ENCODE data around the gene BRD4.
"Not testable (repeated sequence)": the region's sequence is repeated elsewhere in the genome, so short reads cannot be mapped to it uniquely, and the experiment has no call there.

Gene BRD4

GRCh38 chr19:15371786-15372380 is 39.5 kb upstream of the BRD4 start:
- in situ Hi-C loops (cut with HindIII; ENCODE audit: low pct_unique_long_range_greater_than_20kb, low sequenced_read_pairs): no loop called here
- no peak for TF ChIP-seq JUND (IDR thresholded peaks at IDR 0.05; ENCODE audit: low read depth)
- no peak for DNase-seq (ENCODE audit: low read depth in 1 of 2, low spot score in 1 of 2)

GRCh38 chr19:15371119-15371518 is 38.8 kb upstream of the BRD4 start:
- in situ Hi-C loops (cut with HindIII; ENCODE audit: low pct_unique_long_range_greater_than_20kb, low sequenced_read_pairs): no loop called here
- TF ChIP-seq JUND (IDR thresholded peaks at IDR 0.05; ENCODE audit: low read depth): no peak
- DNase-seq (ENCODE audit: low read depth in 1 of 2, low spot score in 1 of 2): no peak

- in situ Hi-C loops (cut with HindIII; ENCODE audit: low pct_unique_long_range_greater_than_20kb, low sequenced_read_pairs): no loop called here
- no peak for DNase-seq (ENCODE audit: low read depth in 1 of 2, low spot score in 1 of 2)
- TF ChIP-seq JUND (IDR thresholded peaks at IDR 0.05; ENCODE audit: low read depth): no peak
Measured at GRCh38 chr19:15369594-15369891, 37.2 kb upstream of the BRD4 start.

DNA sequence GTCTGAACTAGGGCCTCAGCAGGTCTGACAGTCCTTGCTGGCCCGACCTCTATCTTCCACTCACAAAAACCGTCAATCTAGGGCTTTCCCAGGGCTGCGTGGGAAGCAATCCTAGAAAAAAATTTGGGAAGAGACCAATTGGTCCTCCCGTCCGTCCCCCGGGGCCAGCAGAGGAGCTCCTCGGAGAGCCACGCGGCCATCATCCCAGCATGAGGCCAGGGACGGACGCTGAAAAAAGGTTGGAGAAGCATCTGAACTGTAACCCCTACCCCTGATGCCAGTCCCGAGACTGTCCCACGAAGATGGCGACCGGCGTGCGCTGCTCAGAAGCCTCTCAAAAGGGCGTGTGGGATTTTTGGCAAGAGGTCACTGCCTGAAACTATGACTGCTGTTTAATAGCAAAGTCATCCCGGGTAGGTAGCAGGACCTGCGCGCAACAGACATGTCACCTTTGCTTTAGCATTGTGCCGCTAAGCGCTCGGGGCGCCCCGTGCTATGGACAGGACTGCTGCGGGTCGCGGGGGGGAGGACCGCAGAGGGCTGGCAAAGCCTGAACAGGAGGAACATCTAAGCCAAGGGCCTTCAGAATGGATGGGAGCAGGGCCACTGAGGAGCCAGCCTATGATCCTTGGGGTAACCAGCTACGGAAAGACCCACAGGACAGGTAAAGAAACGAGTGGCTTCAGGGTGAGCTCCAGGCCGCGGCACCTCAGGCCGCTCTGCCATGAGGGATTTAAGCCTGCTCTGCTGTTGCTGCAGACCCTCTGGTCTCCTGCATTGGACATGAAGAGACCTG is 36.7 kb upstream of the BRD4 start:
- in situ Hi-C loops (cut with HindIII; ENCODE audit: low pct_unique_long_range_greater_than_20kb, low sequenced_read_pairs): no loop called here
- no peak for DNase-seq (ENCODE audit: low read depth in 1 of 2, low spot score in 1 of 2)

GRCh38 chr19:15368051-15368632 is 35.8 kb upstream of the BRD4 start:
- DNase-seq (ENCODE audit: low read depth in 1 of 2, low spot score in 1 of 2): no peak
- in situ Hi-C loops (cut with HindIII; ENCODE audit: low pct_unique_long_range_greater_than_20kb, low sequenced_read_pairs): no loop called here
- no peak for TF ChIP-seq JUND (IDR thresholded peaks at IDR 0.05; ENCODE audit: low read depth)

More for the DNA sequence above, 36.7 kb upstream of the BRD4 start:
- TF ChIP-seq JUND (IDR thresholded peaks at IDR 0.05; ENCODE audit: low read depth): no peak

- TF ChIP-seq JUND (IDR thresholded peaks at IDR 0.05; ENCODE audit: low read depth): no peak
- no peak for DNase-seq (ENCODE audit: low read depth in 1 of 2, low spot score in 1 of 2)
- in situ Hi-C loops (cut with HindIII; ENCODE audit: low pct_unique_long_range_greater_than_20kb, low sequenced_read_pairs): no loop called here
Measured at GRCh38 chr19:15367439-15367838, 35.1 kb upstream of the BRD4 start.

DNA sequence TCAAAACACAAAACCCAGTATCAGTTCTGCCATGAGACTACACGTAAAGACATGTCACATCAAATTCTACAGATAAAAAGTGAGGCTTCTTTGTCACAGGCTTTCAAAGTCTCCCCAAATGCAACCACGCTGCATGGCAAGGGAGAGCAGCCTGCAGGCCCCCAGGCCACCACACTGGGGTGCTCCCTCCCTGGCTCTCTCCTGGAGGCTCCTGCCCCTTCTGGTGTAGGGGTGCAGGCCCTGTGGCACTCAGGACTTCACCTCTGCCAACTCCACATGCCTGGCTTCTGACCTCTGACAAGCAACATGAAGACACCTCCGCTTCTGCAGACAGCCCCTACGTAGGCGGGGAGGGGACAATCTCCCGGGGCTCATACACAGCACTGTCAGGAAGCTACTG is 32.9 kb upstream of the BRD4 start:
- no peak for TF ChIP-seq JUND (IDR thresholded peaks at IDR 0.05; ENCODE audit: low read depth)
- no peak for DNase-seq (ENCODE audit: low read depth in 1 of 2, low spot score in 1 of 2)
- in situ Hi-C loops (cut with HindIII; ENCODE audit: low pct_unique_long_range_greater_than_20kb, low sequenced_read_pairs): no loop called here

- DNase-seq (ENCODE audit: low read depth in 1 of 2, low spot score in 1 of 2); in situ Hi-C loops (cut with HindIII; ENCODE audit: low pct_unique_long_range_greater_than_20kb, low sequenced_read_pairs): not testable (repeated sequence)
Measured at GRCh38 chr19:15363791-15364190, 31.5 kb upstream of the BRD4 start.

DNA sequence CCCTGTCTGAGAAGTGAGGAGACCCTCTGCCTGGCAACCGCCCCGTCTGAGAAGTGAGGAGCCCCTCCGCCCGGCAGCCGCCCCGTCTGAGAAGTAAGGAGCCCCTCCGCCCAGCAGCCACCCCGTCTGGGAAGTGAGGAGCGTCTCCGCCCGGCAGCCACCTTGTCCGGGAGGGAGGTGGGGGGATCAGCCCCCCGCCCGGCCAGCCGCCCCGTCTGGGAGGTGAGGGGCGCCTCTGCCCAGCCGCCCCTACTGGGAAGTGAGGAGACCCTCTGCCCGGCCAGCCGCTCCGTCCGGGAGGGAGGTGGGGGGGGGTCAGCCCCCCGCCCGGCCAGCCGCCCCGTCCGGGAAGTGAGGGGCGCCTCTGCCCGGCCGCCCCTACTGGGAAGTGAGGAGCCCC is 30.7 kb upstream of the BRD4 start:
- DNase-seq (ENCODE audit: low read depth in 1 of 2, low spot score in 1 of 2); in situ Hi-C loops (cut with HindIII; ENCODE audit: low pct_unique_long_range_greater_than_20kb, low sequenced_read_pairs): not testable (repeated sequence)

DNA sequence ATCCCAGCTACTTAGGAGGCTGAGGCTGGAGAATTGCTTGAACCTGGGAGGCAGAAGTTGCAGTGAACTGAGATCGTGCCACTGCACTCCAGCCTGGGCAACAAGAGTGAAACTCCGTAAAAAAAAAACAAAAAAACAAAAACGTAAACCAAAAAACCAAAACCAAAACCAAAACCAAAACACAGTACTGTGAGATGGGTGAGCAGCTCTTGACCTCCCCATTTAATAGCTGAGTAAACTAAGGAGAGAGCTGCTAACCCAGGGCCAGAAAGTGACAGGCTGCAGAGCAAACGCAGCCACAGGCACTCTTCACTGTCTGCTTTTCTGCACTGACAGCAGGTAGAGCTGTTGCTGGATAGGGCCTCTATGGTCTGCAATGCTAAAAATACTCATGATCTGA is 27.7 kb upstream of the BRD4 start:
- in situ Hi-C loops (cut with HindIII; ENCODE audit: low pct_unique_long_range_greater_than_20kb, low sequenced_read_pairs); DNase-seq (ENCODE audit: low read depth in 1 of 2, low spot score in 1 of 2): not testable (repeated sequence)

GRCh38 chr19:15358918-15359317 is 26.6 kb upstream of the BRD4 start:
- in situ Hi-C loops (cut with HindIII; ENCODE audit: low pct_unique_long_range_greater_than_20kb, low sequenced_read_pairs): no loop called here
- DNase-seq (ENCODE audit: low read depth in 1 of 2, low spot score in 1 of 2): no peak
- no peak for TF ChIP-seq JUND (IDR thresholded peaks at IDR 0.05; ENCODE audit: low read depth)

DNA sequence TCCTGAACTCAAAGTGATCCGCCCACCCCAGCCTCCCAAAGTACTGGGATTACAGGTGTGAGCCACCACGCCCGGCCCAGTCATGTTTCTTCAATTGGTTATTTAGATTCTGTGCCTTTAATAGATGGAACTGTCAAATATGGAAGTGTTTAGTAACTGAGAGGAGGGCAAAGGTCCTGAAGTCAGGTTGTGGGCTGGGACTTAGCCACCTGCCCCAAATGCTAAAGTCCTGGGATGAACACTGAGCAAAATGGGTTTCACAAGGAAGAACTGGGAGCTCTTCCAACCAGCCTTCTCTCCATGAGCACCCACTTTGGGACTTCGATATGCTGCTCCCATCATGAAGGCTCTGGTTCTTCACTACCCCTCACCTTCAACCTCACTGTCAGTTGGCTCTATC is 25.6 kb upstream of the BRD4 start:
- no peak for DNase-seq (ENCODE audit: low read depth in 1 of 2, low spot score in 1 of 2)
- in situ Hi-C loops (cut with HindIII; ENCODE audit: low pct_unique_long_range_greater_than_20kb, low sequenced_read_pairs): no loop called here
- TF ChIP-seq JUND (IDR thresholded peaks at IDR 0.05; ENCODE audit: low read depth): no peak

DNA sequence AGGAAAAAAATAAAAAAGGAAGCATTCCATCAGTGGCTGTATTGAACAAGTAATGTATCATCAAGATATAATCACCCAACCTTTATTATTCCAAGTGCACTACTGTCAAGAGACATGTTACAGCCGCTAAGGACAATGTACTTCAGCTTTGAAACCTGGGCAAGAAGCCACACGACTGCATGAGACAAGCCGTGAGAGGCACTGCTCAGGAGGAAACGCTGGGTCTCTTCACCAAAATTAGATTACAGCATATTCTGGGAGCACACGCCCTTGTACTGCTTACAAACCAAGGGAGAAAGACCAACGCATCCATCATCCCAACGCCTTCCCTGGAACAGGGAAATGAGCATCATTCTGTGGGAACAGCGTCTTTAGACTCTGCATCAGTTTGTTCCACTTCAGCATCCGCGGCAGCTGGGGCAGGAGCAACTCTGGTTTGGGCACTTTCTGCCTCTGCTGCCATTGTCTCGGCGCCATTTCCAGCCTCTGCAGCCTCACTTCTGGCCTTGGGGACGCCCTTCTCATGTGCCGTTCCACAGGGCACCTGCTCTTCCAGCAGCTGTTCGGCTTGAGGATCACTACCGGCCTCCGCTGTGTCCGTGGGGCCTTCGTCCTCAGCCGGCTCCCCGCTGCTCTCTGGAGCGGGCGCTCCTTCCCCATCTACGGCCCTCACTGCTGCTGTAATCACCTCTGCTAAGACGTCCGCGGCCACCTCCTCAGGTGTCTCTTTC is 22.4 kb upstream of the BRD4 start:
- in situ Hi-C loops (cut with HindIII; ENCODE audit: low pct_unique_long_range_greater_than_20kb, low sequenced_read_pairs): no loop called here
- TF ChIP-seq JUND (IDR thresholded peaks at IDR 0.05; ENCODE audit: low read depth): no peak
- no peak for DNase-seq (ENCODE audit: low read depth in 1 of 2, low spot score in 1 of 2)

Data from T47D (cell line).